Lung (tissue), 13 donors: ENCODE data around the gene IFNB1. TPM values are rescaled to one million over a fixed set of nuclear protein-coding genes. Genes with fewer than 3 reads are reported as not detected.

Experiments used
- ATAC-seq: fragments of 200-7000 bp; cut with Tn5 transposase; one replicate; pipeline ENCODE4 v1.9.1; 2020; ENCODE audit warnings: moderate number of reproducible peaks; ENCODE audit not compliant: insufficient read depth, low FRiP score
- DNase-seq, 3 donors: peaks; one replicate each; pipeline ENCODE4 v3.0.0-alpha.2; 2013 to 2017
- H3K27ac ChIP-seq, 2 donors: one replicate each; pipeline ENCODE4 v1.5.1; 2013; ENCODE audit warnings: mild to moderate bottlenecking in 2 of 2, moderate library complexity in 2 of 2, control low read depth in 1 of 2, inconsistent platforms in 1 of 2, low read depth in 1 of 2, low read length in 1 of 2
- H3K27me3 ChIP-seq, 3 donors: one replicate each; pipeline ENCODE4 v1.5.1; 2013; ENCODE audit warnings: low read length in 2 of 3; ENCODE audit not compliant: control insufficient read depth in 3 of 3, insufficient read depth in 3 of 3
- H3K36me3 ChIP-seq, 4 donors: one replicate each; pipeline ENCODE4 v1.5.1; 2013; ENCODE audit warnings: low read length in 4 of 4, mild to moderate bottlenecking in 1 of 4, moderate library complexity in 1 of 4; ENCODE audit not compliant: control insufficient read depth in 4 of 4, insufficient read depth in 4 of 4
- H3K4me1 ChIP-seq, 5 donors: one replicate each; pipeline ENCODE4 v1.5.1; 2013; ENCODE audit warnings: low read length in 5 of 5, mild to moderate bottlenecking in 2 of 5, moderate library complexity in 1 of 5; ENCODE audit not compliant: control insufficient read depth in 5 of 5, insufficient read depth in 5 of 5
- H3K4me3 ChIP-seq: one replicate; pipeline ENCODE4 v1.5.1; 2013; ENCODE audit warnings: mild to moderate bottlenecking, control low read depth, moderate library complexity
- H3K9ac ChIP-seq, 2 donors: one replicate each; pipeline ENCODE4 v1.5.1; 2013; ENCODE audit warnings: low read length in 2 of 2, control low read depth in 1 of 2; ENCODE audit not compliant: insufficient read depth in 1 of 2
- H3K9me3 ChIP-seq, 4 donors: one replicate each; pipeline ENCODE4 v1.5.1; 2013; ENCODE audit warnings: low read length in 3 of 4, mild to moderate bottlenecking in 1 of 4, moderate library complexity in 1 of 4; ENCODE audit not compliant: control insufficient read depth in 4 of 4, insufficient read depth in 3 of 4
- CTCF ChIP-seq: IDR thresholded peaks from 2 replicates; pipeline ENCODE4 v1.5.1; 2012; ENCODE audit warnings: mild to moderate bottlenecking; ENCODE audit errors: control extremely low read depth, extremely low read depth
- WGBS, 2 donors: extraction: QIAGEN DNeasy Blood & Tissue Kit; methylation state at CpG; one replicate each; pipeline ENCODE4 v1.1.7; 2013; 5-methylcytosine and 5-hydroxymethylcytosine counted together
- polyA plus RNA-seq, 2 donors: library from polyadenylated mRNA; stranded (reverse); fragments of 200-250 nt; gene quantifications; one replicate each; pipeline ENCODE4 v1.2.1, GENCODE V29; 2013
- small RNA-seq: library from RNA; depleted of rRNA; stranded (forward); fragments of <200 nt; gene quantifications from one replicate; pipeline ENCODE3, GENCODE V24; 2014; ENCODE audit warnings: low replicate concordance
- total RNA-seq, 2 donors: library from RNA; depleted of rRNA in 1 of 2; stranded (reverse); fragments of >200 nt in 1 of 2; gene quantifications; one replicate each; pipeline ENCODE4 v1.2.1, GENCODE V29; 2014 to 2021
- donor health status: control.
- donor health status: control.
- donor health status: Bipolar disorder and iron deficiency.
- donor health status: healthy.
- donor health status: DM: yes; HTN: yes; CAD: no.

IFNB1 gene
- total and polyA plus RNA-seq, 4 donors, result 0.05 TPM; not detected in 3

- Histone ChIP-seq H3K4me3 (no peak overlapping the region), H3K9ac (no peak overlapping the region), H3K4me1 (peaks cover 0 to 8% (median 0%) of the 10 kb centered on the region in 5 donors), H3K27me3 (no peaks in the 10 kb centered on the region), H3K36me3 (peaks cover 0 to 2% (median 0%) of the 10 kb centered on the region in 4 donors), H3K27ac (no peak overlapping the region), H3K9me3 (no peaks in the 10 kb centered on the region)
- TF ChIP-seq CTCF, result no peak
- ATAC-seq, result no peak
- 80 to 86% methylated on average over 4 of the region's 4 CpGs for WGBS, 2 donors
- no peak for DNase-seq
These were observed 50.4 kb downstream of the IFNB1 start for GRCh38 chr9:21027295-21027694.

Small RNA genes within 50 kb of the gene (small RNA-seq; reads per million reads assigned to genes)
- gene IFNWP4, result not detected

Other genes with a start within 250 kb of the IFNB1 start
- gene HACD4, start 46.3 kb downstream of the IFNB1 start, total RNA-seq, result 10 to 100 TPM in 1 of 2 donors, 1 to 10 TPM in 1; 5.3 to 15.2 TPM
- gene HACD4, start 46.3 kb downstream of the IFNB1 start, polyA plus RNA-seq, result 1 to 10 TPM; 2.7 to 4.3 TPM
- not detected for gene IFNW1, start 63.9 kb upstream of the IFNB1 start, total RNA-seq
- not detected for gene IFNW1, start 63.9 kb upstream of the IFNB1 start, polyA plus RNA-seq
- gene IFNA21, start 88.7 kb upstream of the IFNB1 start, total RNA-seq, result not detected
- not detected for gene IFNA21, start 88.7 kb upstream of the IFNB1 start, polyA plus RNA-seq
- not detected for gene IFNA4, start 109.6 kb upstream of the IFNB1 start, total RNA-seq
- gene IFNA4, start 109.6 kb upstream of the IFNB1 start, polyA plus RNA-seq, result not detected
- gene IFNA7, start 124.3 kb upstream of the IFNB1 start, total RNA-seq, result not detected
- gene IFNA7, start 124.3 kb upstream of the IFNB1 start, polyA plus RNA-seq, result not detected
- gene IFNA10, start 129.2 kb upstream of the IFNB1 start, total RNA-seq, result not detected
- not detected for gene IFNA10, start 129.2 kb upstream of the IFNB1 start, polyA plus RNA-seq
- gene IFNA16, start 139.4 kb upstream of the IFNB1 start, total RNA-seq, result not detected
- not detected for gene IFNA16, start 139.4 kb upstream of the IFNB1 start, polyA plus RNA-seq
- gene IFNA17, start 150.3 kb upstream of the IFNB1 start, total RNA-seq, result not detected
- gene IFNA17, start 150.3 kb upstream of the IFNB1 start, polyA plus RNA-seq, result not detected
- not detected for gene IFNA14, start 162.1 kb upstream of the IFNB1 start, total RNA-seq
- gene IFNA14, start 162.1 kb upstream of the IFNB1 start, polyA plus RNA-seq, result not detected
- gene IFNA5, start 227.4 kb upstream of the IFNB1 start, total RNA-seq, result under 1 TPM in 1 of 2 donors, not detected in 1; 0.28 TPM
- gene IFNA5, start 227.4 kb upstream of the IFNB1 start, polyA plus RNA-seq, result under 1 TPM in 1 of 2 donors, not detected in 1; 0.12 TPM